GM18507 (cell line): ENCODE measurements around the gene MMS19.
A peak's percentile ranks its signal among the peaks of the same experiment; 100 is the strongest.
"Not testable (repeated sequence)": the region's sequence is repeated elsewhere in the genome, so short reads cannot be mapped to it uniquely, and the experiment has no call there.

Experiments
- DNase-seq: peaks from one replicate; pipeline ENCODE4 v3.0.0; 2011; ENCODE audit warnings: low read depth; ENCODE audit not compliant: insufficient read length; ENCODE audit errors: extremely low spot score
- FAIRE-seq: peaks from 2 replicates; lab custom pipeline; 2011; peaks lifted over from hg19 to GRCh38; lab: Jason Lieb, UNC

MMS19 gene

DNA sequence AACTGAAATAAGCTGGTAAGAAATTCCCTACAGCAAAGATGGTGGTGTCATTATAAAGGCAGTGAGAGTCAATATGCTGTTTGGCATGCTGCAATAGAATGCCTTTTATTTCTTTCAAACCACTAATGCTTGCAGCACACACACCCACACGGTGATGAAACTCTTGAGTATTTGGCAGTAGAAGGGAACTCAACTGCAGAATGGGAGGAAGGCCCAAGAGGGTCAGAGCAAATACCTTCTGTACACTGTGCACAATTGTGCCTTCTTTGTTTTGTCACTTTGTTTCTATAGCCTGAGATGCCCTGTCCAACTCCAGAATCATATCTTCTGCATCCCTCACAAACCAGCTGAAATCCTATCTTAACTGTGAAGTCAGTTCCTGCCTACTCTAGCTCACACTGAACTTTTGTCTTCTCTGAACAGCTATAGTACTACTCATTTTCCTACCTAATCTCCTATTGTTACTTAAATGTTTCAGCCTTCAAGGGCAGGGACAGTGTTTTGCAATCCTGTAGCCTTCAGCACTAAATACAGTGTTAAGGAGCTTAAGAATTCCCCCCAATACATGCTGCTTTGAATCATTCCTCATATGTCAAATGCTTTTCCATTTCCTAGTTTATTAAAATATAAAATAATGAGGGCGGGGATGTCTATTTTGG, 22.2 kb downstream of the MMS19 start:
- no peak for DNase-seq

DNA sequence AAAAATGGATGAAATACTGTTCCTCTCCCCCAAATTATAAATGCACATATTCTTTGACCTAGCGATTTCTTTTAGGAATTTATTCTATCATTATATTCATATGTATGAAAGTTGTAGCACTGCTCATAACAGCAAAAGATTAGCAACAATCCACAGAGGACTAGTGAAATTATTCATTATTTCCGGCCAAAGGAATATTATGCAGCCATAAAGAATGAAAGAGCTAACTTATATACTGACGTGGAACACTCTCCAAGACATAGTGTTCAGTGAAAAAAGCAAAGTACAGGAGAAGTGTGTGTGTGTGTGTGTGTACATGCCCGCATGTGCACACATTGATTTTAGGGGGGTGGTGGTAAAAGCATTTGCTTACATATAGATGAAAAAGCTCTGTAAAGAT, 23.3 kb downstream of the MMS19 start:
- DNase-seq (no peak), FAIRE-seq (no peak)

More for the DNA sequence above, 22.2 kb downstream of the MMS19 start:
- FAIRE-seq: no peak

DNA sequence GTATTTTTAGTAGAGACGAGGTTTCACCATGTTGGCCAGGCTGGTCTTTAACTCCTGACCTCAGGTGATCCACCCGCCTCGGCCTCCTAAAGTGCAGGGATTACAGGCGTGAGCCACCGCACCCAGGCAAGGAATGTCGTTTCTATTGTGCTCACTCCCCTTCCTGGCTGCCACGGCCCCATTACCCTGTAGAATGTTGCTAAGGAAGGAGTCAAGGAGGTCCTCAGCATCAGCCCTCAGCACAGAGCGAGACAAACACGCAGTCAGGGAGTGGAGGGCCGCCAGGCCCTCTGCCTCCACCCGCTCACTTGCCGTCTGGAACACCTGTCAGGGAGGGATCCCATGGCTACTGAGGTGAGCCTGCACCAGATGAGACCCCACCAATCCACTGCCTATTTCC, 29.4 kb downstream of the MMS19 start:
- FAIRE-seq, DNase-seq: not testable (repeated sequence)

DNA sequence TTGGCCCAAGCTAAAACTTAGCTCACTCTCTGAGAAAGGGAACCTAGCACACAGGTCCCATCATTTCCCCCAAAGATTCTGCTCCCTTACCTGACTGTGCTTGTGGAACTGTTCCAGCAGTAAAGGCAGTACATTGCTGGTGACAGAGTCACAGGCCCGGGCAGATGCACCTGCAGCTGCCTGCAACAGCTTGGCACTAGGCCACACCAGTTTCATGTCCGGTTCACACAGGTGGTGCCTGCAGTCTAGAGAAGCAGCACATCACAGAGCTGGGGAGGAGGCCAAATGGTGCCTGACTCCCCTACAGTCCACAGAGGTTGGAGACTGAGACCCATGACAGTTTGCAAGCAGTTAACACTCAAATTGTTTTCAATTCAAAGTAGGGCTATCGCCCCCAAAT, 30.1 kb downstream of the MMS19 start:
- no peak for DNase-seq
- FAIRE-seq: no peak

GRCh38 chr10:97466755-97467154, 31.5 kb downstream of the MMS19 start:
- no peak for DNase-seq
- no peak for FAIRE-seq

DNA sequence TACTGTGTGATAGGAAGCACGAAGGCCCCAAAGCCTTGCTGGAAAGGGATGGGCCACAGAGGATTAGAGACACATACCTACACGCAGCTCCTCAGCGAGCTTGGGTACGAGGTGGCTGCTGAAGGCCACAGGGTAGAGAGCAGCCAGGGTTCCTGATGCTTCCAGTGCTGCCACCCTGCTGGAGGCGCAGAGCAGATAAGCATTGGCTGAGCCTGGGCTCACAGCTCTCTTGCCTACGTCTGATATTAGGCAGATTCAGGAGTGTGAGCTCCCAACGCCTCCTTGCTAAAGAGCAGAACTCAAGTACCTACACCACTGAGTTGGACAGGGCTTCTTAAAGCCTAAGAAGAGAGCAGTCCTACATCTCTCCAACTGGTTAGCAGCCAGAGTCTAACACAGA, 32.2 kb downstream of the MMS19 start:
- DNase-seq (no peak), FAIRE-seq (no peak)

GRCh38 chr10:97464226-97464625, 34.0 kb downstream of the MMS19 start:
- FAIRE-seq: no peak
- no peak for DNase-seq

DNA sequence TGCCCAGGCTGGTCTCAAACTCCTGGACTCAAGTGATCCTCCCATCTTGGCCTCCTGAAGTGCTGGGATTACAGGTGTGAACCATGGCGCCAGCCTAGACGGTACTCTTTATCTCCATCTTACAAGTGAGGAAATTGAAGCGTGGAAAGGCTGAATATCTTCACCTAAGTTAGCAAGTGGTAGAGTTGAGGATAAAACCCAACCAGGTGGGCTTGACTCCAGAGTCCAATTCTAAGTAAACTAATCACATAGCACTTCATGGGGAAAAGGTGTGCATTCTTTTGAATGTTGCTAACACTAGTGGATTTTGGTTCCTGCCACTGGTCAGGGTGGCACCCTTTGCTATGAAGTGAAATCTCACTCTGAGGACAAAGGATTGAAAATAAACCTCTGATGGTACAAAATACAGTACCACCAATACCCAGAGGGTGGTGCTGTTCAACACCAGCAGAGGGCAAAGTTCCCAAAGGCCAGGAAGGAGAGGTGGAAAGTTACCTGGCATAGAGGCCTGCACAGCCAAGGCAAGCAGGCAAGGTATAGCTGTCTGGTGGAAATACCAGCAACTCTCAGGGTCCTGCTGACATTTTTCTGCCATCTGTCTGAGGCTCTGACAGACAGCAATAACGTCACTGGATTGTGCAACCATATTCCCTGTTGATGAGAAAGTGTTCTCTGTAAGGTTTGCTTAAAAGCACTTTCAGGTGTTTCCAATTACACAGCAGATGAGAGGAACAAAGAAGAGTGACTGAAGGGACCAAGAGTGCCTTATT, 34.7 kb downstream of the MMS19 start:
- FAIRE-seq: peak; percentile 62
- no peak for DNase-seq

GRCh38 chr10:97462309-97462708, 35.9 kb downstream of the MMS19 start:
- DNase-seq: no peak

DNA sequence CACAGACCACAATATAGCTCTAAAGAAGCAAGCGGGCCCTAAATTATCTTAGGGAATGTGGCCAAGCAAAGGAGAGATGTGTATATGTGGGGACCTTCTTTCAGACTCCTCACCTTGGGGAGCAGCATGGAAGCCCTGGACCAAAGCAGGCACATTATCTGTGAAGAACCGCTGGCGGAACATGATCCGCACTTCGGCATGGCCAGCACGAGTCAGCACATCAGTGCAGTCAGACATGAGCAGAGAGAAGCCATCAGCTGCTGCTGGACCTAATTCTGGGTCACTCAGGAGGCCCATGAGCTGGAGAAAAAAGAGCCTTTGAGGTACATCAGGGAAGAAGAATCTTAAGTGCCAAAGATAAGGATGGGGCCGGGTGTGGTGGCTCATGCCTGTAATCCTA, 38.3 kb downstream of the MMS19 start:
- FAIRE-seq (no peak), DNase-seq (no peak)

More at GRCh38 chr10:97462309-97462708, 35.9 kb downstream of the MMS19 start:
- FAIRE-seq: no peak

DNA sequence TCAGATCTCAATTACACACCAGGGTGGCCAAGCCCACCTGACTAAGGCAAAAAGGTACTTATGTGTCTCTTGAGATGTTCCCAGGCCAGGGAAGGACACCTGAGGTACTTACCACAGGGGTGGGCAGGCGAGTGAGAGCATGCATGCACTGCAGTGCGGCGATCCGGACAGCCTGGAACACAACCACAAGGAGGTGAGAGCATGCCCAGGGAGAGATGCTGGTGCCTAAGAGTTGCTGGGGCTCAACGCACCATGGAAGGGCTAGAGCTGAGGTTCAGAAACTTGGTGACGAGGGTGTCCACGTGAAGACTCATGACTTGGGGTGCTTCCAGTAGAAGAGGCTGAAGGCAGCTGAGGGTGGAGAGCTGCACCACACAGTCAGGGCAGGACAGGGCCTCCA, 39.1 kb downstream of the MMS19 start:
- DNase-seq (no peak), FAIRE-seq (no peak)

GRCh38 chr10:97456686-97457065, 41.5 kb downstream of the MMS19 start:
- FAIRE-seq (no peak), DNase-seq (no peak)

GRCh38 chr10:97456034-97456685, 42.1 kb downstream of the MMS19 start:
- DNase-seq (no peak), FAIRE-seq (no peak)

DNA sequence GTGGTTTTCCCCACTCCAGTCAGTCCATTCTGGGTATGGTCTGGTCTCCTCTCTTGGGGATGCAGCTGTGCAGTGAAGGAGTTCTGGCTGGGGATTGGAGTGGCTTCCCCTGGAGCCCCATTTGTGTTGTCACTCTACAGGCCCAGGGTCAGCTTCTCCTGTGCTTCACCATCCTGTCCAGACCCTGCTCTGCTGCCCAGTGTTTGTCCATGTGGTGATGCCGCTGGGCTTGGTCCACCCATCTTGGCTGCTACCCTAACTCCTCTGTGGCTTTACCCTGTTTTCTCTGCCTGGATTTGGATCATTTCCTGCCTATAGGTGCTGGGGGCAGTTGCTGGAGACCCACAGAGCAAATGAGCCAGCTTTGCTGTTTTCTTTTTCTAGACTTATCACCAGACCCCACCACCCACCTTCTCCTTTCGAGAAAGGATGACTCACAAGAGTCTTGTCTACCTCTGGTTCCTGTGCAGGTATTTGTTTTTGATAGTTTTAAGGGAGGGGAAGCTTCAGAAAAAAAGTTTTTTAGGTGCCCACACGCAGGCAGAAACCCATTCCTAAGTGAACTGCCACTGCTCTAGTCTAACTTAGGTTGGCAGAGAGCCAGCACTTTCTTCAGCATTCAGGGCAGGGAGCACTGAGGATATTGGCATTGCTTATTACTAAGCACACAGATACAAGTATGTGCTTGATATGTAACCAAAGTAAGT, 43.7 kb downstream of the MMS19 start:
- DNase-seq: no peak
- no peak for FAIRE-seq

- DNase-seq (no peak), FAIRE-seq (no peak)
Observed at GRCh38 chr10:97452352-97452751, 45.9 kb downstream of the MMS19 start.

- FAIRE-seq: no peak
- DNase-seq: no peak
Observed at GRCh38 chr10:97451605-97452004, 46.6 kb downstream of the MMS19 start.

GRCh38 chr10:97450828-97451227, 47.4 kb downstream of the MMS19 start:
- FAIRE-seq (no peak), DNase-seq (no peak)

GRCh38 chr10:97445722-97446639, 52.2 kb downstream of the MMS19 start, which contains the start of the genes EXOSC1 and ZDHHC16:
Gene EXOSC1 (minus strand): TSS chr10:97446006. CDS start chr10:97445985, 21 bp downstream.
Gene ZDHHC16 (plus strand): TSS chr10:97446175. CDS start chr10:97451676, 5,501 bp downstream.
- peak; percentile 98 for FAIRE-seq
- DNase-seq: peak; percentile 98

- no peak for FAIRE-seq
- no peak for DNase-seq
Observed at GRCh38 chr10:97445357-97445721, 52.9 kb downstream of the MMS19 start.
